Skeletal muscle cell (primary cell): Measurements from ENCODE around the gene DNHD1.

Experiments used
- DNase-seq: peaks from one replicate; pipeline ENCODE4 v3.0.0-alpha.2; 2010; ENCODE audit warnings: low read depth
- H3K4me3 ChIP-seq: 2 replicates; pipeline ENCODE4 v1.5.1; 2011; ENCODE audit warnings: low read depth, mild to moderate bottlenecking, control low read depth, low read length, moderate library complexity

Gene DNHD1

DNA sequence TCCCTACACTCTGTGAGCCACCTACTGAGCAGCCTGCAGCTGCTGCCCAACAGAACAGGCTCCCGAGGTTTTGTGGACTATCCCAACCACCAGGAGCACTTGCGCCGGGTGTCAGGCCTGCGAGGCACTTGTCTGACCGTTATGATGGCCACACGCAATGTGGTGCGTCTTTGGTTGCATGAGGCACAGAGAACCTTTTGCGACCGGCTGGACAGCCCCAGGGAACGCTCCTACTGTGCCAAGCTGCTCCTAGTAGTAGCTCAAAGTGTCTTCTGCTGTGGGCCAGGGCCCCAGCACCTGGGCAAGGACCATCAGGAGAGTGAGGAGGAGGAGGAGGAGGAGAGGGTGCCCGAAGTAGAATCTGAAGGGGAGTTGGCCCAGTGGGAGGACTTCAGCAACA is 60.0 kb downstream of the DNHD1 start:
- no peak overlapping the region for H3K4me3 ChIP-seq
- no peak for DNase-seq

DNA sequence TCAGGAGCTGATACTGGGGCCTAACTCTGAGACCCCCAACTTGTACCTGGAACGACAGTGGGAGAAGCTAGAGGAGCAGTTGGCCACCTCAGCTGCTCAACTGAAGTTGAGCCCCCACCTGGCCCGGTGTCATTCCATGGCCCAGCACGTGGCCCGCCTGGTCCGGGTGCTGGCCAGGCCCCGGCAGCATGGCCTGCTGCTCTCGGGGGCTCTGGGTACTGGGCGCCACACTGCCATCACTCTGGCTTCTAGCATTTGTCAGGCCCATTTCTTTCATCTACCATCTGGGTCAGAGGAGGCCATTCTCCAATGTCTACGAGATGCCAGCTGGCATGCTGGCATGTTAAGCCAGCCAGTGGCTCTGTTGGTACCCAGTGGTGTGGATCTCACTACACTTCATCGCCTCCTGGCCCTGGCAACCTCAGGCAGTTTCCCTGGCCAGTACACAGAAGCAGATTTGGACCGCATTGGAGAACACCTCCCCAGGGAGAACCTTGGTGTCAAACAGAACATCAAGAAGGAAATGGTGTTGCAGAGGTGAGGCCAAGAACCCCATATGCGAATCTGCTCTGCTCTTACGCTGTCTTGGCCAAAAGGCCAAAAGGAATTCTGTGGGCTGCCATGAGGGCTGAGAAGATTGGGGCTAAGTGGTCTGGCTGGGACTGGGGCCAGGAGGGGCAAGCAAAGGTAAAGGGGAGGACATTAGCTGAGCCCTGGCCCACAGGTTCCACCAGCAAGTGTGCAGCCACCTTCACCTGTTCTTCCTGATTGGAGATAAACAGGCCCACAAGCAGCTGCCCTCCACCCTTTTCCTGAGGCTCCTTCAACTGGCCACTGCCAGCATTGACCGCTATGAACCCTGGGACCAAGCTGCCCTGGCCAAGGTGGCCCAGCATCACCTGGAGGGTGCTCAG is 60.9 kb downstream of the DNHD1 start:
- no peak overlapping the region for H3K4me3 ChIP-seq
- DNase-seq = no peak

DNA sequence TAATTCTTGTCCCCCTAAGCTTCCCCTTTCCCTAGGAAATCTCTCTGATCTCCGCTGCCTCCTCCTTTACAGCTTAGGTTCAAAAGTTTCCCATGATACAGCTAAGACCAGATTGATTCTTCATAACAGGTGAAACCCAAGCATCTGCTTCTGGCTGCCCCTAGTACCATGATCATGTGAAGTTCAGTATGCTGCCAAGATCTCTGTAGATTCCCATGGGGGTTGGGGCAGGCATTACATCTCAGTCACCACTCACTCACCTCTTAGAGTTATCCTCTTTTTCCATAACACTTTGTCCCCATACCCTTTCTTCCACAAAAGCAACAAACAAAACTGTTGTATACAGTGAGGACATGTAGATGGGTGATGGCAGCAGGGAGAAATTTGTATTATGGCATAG is 62.3 kb downstream of the DNHD1 start:
- DNase-seq = no peak
- H3K4me3 ChIP-seq = no peak overlapping the region

DNA sequence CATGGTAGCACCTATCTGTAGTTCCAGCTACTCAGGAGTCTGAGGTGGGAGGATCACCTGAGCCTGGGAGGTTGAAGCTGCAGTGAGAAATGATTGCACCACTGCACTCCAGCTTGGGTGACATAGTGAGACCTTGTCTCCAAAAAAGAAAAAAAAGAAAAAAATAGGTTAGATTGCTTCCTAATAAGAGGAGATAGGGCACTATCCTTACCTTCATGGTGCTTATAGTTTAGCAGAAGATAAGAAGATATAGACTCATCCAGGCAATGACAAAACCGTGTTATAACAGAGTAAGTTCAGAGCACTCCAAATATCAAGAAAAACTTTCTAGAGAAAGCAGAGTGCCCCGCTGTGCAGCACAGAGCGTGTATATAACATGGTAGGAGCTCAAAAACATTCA is 64.2 kb downstream of the DNHD1 start:
- DNase-seq = no peak
- no peak overlapping the region for H3K4me3 ChIP-seq

DNA sequence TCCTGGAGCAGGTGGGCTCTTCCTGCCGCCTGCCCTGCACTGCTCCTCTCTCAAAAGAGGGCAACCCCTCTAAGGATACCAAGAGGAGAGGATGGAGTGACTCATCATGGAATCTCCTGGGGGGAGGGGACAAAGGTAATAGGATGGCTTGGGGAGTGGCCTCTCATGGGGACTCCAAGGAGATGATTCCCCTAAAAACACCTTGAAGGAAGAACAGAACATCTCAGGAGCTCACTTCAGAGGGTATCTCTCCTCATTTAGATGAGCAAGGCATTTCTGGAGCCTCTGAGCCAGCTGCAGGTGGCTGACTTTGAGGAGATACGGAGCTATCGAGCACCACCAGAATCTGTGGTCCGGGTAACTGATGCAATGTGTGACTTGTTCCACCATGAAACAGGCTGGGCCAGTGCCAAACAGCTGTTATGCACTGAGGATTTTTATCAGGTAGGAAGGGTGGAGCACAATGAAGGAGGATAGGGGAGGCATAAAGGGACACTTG is 66.1 kb downstream of the DNHD1 start:
- no peak overlapping the region for H3K4me3 ChIP-seq
- DNase-seq = no peak

DNA sequence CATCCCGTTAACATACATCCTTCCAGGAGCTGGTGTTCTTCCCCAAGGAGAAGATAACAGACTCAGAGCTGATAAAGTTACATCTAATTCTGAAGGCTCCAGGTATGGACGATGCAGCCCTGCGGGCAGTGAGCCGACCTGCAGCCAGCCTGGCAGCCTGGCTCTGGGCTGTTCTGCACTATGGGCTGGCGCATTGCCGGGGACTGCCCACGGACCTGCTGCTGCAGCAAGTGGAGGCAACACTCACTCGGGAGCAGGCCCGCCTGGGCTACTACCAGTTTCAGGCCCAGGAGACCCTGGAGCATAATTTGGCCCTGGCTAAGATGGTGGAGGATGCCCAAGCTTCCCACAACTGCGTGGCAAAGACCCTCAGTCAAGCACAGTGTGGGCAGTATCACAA is 66.6 kb downstream of the DNHD1 start:
- no peak overlapping the region for H3K4me3 ChIP-seq
- no peak for DNase-seq

DNA sequence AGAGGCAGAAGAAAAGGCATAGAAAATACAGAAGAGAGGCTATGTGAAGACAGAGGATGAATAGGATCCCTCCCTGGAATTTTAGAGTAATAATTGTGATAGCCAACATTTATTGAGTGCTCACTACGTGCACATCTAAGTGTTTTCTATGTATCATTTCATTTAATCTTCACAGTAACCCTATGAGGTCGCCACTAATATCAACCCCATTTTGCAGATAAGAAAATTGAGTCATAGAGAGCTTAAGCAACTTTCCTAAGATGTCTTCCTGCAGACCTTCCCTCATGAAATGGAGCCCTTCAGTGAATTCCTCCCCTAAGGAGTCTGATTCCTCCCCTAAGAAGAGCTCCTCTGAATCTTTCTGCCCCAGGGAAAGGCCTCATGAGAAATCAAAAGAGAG is 68.2 kb downstream of the DNHD1 start:
- no peak overlapping the region for H3K4me3 ChIP-seq
- DNase-seq = no peak

DNA sequence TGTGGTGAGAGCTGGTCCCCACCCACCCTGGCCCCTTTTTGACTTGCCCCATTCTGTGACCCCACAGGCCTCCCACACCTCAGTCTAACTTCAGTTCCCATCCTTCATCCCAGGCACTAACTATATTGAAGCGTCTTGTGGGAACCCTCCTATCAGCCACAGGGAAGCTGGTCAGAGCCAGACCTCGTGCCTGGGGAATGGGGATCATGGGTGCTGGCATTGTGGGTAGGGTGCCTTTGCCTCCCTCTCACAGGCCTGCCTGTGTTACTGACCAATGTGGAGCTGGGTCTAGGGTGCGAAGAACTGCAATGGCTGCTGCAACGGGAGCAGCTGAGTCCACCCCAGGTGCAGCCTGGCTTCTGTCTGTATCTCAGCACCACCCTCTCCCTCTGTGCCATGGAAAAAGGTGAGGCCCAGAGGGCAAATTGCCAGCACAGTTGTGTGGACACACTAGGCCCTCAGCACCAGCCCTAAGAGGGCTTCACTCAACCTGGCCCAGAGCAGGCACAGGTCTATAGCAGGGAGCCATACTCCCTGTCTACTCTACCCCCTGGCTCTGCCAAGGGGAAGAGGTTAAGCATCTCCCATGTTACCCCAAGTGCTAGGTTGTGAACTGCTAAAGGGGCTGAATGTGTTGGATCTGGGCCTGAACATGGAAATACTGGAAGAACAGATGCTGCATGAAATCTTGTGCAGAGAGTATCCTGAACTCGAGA is 69.1 kb downstream of the DNHD1 start:
- DNase-seq = no peak
- no peak overlapping the region for H3K4me3 ChIP-seq

DNA sequence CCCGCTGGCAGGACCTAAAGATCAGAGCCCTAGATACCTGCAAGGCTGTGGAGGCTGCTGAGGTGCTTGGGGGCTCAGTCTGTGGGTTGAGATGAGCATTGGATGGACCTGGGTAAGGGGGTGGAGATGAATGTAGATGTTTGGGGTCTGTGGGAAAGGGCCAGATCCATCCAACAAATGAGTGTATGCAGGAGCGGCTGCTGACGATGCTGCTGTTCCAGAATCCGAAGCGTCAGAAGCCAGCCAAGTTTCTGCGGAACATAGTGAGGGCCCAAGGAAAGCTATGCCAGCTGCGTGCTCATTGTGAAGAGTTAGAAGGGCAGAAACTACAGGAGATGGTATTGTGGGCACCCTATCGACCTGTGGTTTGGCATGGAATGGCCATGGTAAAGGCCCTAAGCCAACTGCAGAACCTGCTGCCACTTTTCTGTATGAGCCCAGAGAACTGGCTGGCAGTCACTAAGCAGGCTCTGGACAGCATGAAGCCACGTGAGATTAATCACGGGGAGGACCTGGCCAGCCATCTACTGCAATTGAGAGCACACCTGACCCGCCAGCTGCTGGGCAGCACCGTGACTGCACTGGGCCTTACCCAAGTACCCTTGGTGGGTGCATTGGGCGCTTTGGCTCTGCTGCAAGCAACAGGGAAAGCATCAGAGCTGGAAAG is 69.8 kb downstream of the DNHD1 start:
- no peak overlapping the region for H3K4me3 ChIP-seq
- DNase-seq = no peak

DNA sequence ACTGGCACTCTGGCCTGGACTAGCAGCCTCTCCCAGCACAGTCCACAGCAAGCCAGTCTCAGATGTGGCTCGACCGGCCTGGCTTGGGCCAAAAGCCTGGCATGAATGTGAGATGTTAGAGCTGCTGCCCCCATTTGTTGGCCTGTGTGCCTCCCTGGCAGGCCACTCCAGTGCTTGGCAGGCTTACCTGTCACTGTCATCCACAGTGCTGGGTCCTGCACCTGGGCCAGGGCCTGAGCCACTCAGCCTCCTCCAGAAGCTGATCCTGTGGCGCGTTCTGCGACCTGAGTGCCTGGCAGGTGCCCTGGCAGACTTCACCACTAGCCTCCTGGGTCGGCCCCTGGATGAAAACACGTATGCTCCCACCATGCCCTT is 70.3 kb downstream of the DNHD1 start:
- DNase-seq = no peak

DNA sequence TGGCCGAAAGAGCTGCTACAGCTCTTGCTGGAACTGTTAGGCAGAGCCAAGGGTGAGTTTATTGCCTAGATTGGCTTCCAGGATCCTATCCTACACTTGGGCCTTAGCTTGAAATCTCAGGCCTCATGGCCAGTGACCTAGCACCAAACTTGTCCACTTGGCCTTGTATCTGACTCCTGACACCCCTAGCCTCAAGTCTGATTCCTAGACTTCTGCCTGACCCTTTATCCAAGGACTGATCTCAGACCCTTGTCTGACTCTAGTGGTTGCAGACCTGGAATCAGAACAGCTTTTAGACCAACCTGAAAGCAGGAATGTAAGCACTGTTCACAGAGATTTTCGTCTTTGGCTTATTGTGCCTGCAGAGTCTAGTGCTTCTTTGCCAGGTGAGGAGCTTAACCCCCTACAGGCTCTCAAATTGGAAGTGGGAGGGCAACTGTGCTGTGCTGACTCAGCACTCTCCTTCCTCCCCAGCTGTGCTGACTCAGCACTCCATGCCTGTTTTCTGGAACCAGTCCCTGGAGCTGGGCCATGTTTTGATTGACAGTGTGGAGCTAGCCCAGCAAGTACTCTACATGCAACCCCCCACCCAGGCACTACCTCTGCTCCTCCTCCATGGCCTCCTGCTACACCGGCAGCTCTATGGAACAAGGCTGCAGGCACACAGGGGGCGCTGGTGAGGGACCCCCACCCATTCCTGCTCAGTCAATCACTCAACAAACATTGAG is 71.3 kb downstream of the DNHD1 start:
- peak; percentile 45 for DNase-seq
- no peak overlapping the region for H3K4me3 ChIP-seq

More for the DNA sequence above, 70.3 kb downstream of the DNHD1 start:
- H3K4me3 ChIP-seq = no peak overlapping the region

DNA sequence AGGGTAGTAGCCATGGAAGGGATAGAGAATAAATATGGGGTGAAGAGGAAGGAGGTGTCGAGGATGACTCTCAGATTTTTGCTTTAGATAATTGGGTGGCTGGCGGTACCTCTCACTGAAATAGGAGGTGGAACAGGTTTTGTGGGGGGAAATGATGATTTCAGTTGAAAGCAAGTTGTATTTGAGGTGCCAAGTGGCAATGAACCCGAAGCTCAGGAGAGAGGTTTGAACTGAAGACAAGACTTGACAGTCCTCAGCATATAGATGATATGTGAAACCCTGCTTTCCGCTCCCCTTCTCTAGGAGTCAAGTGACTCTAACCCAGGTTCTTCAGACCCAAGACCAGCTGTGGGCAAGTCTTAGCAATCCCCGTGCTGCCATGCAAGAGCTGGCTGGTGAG is 72.6 kb downstream of the DNHD1 start:
- DNase-seq = no peak
- no peak overlapping the region for H3K4me3 ChIP-seq

DNA sequence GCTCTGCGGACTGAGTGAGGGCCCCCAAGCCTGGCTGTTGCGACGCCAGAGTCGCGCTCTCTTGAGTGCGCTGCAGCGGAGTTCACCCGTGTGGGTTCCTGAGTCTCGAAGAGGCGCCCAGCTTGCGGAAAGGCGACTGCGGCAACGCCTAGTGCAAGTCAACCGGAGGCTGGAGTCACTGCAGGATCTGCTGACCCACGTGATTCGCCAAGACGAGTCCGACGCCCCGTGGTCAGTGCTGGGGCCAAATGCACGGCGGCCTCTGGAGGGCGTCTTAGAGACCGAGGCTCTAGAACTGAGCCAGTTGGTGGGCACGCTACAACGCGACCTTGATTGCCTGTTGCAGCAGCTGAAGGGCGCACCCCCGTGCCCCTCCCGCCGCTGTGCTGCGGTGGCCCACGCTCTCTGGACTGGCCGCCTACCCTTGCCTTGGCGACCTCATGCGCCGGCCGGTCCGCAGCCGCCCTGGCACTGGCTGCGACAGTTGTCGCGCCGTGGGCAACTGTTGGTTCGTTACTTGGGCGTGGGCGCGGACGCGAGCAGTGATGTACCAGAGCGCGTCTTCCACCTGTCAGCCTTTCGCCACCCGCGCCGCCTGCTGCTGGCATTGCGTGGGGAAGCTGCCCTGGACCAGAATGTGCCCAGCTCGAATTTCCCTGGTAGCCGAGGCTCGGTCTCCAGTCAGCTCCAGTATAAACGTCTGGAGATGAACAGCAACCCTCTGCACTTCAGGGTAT is 73.8 kb downstream of the DNHD1 start:
- DNase-seq = no peak
- no peak overlapping the region for H3K4me3 ChIP-seq

DNA sequence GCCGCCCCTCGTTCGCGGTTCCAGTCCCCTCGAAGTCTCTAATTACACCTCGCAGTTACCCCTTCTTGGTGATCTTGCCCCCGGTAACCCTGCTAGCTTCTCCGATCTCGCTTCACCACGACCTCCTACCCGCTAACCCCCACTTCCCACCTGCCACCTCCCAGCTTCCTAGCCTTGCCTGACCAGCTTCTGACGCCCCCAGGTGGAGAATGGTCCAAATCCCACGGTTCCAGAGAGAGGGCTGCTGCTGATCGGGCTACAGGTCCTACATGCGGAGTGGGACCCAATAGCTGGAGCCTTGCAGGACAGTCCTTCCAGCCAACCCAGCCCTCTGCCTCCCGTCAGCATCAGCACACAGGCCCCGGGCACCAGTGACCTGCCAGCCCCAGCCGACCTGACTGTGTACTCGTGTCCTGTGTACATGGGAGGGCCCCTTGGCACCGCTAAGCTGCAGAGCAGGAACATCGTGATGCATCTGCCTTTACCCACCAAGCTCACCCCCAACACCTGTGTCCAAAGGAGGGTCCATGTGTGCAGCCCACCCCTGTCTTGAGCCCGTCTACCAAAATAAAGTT is 74.4 kb downstream of the DNHD1 start:
- H3K4me3 ChIP-seq = no peak overlapping the region
- DNase-seq = no peak

DNA sequence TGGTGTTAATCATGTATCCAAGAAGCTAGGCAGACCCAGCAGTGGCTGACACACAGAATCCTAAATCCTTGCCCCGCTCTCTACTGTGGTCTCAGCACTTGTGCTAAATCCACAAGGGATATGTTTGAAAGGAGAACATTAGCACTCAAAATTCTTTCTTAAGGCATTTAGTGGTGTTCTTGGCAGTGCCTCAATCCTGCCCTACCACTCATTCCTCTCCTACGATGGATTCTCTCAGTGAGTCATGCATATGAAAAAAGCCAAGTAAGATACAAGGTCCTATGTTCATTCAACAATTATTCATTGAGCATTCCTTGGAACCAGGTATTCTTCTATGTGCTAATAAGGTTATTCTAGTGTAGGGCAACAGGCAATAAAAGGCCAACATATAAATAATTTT is 75.1 kb downstream of the DNHD1 start:
- DNase-seq = peak; percentile 59
- no peak overlapping the region for H3K4me3 ChIP-seq

DNA sequence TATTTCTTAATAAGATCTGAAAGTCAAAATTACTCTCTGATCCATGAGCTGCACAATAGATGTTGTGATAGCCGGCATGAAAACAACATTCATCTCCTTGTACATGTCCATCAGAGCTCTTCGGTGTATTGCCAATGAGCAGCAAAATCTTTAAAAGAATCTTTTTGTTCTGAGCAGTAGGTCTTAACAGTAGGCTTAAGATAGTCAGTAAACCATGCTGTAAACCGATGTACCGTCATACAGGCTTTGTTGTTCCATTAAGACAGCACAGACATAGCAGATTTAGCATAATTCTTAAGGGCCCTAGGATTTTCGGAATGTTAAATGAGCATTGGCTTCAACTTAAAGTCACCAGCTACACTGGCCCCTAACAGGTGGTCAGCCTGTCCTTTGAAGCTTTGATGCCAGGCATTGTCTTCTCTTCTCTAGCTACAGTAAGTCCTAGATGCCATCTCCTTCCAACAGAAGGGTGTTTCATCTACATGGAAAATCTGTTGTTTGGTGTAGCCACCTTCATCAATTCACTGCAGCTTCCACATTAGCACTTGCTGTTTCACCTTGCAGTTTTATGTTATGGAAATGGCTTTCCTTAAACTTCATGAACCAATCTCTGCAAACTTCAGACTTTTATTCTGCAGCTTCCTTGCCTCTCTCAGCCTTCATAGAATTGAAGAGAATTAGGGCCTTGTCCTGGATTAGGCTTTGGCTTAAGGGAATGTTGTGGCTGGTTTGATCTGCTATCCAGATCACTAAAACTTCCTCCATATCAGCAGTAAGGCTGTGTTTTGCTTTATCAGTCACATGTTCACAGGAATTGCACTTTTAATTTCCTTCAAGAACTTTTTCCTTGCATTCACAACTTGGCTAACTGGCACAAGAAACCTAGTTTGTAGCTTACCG is 78.0 kb downstream of the DNHD1 start:
- no peak for DNase-seq
- no peak overlapping the region for H3K4me3 ChIP-seq

DNA sequence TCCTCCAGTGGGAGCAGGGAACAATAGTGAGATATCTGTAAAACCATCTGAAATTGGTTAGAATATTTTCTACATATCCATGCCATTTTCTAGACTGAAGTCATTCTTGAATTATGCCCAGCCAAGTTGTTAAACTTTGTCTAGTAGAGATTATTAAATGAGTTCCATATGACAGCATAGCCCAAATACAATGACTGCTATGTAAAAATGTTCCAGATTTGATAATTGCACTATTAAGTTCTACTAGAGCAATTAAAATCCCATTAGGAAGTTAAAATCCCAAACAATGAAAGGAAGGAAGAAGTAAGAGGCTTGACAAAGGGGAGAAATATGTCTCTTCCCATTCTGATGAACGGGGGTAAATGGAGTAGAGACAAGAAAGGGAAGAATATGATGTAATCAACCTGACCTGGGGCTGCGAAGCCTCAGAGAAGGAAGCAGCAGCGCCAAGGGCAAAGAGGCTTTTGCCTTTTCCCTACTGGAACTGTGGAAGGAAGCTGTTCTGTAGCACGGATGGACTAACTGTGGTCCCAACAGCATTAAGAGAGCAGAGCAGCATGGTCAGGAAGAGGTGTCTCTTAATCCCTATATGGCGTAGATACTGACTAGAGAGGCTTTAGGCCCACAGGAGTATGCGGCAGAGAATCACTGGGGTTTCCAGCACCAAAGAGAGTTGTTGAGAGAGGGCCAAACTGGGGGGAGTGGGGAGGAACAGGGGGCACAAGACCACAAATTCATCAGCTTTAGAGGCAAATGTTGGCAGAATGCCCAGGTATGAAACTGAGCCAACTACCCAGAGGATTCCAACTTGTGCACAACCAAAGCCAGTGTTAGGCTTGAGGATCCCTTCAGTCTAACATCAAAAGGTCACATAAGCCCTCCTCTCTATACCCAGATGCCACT is 79.6 kb downstream of the DNHD1 start:
- no peak overlapping the region for H3K4me3 ChIP-seq
- peak; percentile 55 for DNase-seq
